NCI-H2107 (cell line): ENCODE measurements around the gene MRPL9.

ENCODE experiments used
- DNase-seq: peaks from one replicate; lab custom pipeline; 2025; lab: John Stamatoyannopoulos, UW

MRPL9 gene

DNA sequence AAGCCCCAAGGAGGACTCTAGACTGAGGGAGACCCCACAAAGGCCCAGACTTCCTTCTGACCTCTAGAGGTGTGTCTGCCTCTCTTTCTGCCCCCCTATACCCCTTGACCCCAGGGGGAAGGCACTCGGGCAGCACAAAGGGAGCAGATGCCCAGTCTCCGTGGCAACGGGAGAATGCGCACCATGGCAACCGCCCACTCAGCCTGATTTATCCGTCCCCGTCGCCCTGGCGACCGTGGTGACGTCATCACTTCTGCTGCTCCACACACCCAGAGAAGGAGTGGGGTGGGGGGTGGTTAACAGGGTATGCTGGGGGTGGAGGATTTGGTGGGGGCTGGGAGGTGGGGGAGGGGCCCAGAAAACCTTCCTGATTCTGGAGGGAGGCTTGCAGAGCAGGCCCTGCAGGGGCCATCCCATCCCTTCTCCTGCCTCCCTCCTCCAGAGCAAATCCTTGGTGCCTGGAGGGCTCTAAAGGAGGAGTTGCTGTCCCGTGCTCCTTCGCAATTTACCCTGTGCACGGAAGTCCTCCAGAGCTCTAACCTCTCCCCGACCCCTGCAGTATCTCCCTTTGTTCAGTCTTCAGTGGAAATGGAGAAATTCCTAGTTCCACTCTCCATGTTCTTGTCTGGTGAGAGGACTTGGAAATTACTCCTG, 53.0 kb downstream of the MRPL9 start:
- DNase-seq, result no peak
